Measurements from ENCODE around the gene CHL1. TPM values are rescaled to one million over a fixed set of nuclear protein-coding genes. Genes with fewer than 3 reads are reported as not detected.

CHL1 gene
- polyA plus RNA-seq, 4 donors: under 0.01 to 6.6 (median 1.9) TPM

DNA sequence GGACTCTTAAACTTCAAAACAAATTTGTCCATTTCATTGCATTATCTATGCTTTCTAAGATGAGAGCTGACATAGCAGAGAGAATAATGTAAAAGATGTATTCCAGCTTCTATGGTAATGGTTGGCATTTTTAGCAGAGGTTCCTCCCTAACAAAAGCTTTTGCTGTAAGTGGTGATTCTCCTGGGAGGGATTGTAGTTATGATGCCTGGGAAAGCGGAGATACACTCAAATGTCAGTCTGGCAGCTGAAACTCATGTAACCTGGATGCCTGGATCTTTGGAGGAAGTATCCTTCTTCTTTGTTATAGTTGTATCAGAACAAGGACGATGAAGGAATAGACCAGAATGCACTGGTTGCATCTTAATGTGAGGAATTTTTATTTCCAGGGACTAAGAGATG lies 7.5 kb downstream of the CHL1 start:
- Histone ChIP-seq H3K36me3 (ENCODE audit: control insufficient read depth in 3 of 3, insufficient read depth in 2 of 3, low read depth in 1 of 3, low read length in 3 of 3) (no peaks in the 10 kb centered on the region), H3K27ac (ENCODE audit: low read depth in 1 of 3, low read length in 2 of 3) (no peak overlapping the region), H3K4me1 (ENCODE audit: control insufficient read depth in 3 of 3, insufficient read depth in 2 of 3, low read depth in 1 of 3, low read length in 2 of 3) (no peaks in the 10 kb centered on the region), H3K9me3 (ENCODE audit: control insufficient read depth in 2 of 2, insufficient read depth in 1 of 2, low read depth in 1 of 2, low read length in 1 of 2) (no peaks in the 10 kb centered on the region), H3K4me3 (ENCODE audit: low read depth in 1 of 3, low read length in 3 of 3) (no peak overlapping the region), H3K27me3 (ENCODE audit: control insufficient read depth in 3 of 3, insufficient read depth in 3 of 3, low read length in 3 of 3) (peaks cover 0 to 1% (median 0%) of the 10 kb centered on the region in 3 donors)
- FAIRE-seq: no peak
- DNase-seq: no peak
- 61 to 74% (median 66%) methylated on average over 2 of the region's 2 CpGs for whole genome bisulfite sequencing, 3 donors

DNA sequence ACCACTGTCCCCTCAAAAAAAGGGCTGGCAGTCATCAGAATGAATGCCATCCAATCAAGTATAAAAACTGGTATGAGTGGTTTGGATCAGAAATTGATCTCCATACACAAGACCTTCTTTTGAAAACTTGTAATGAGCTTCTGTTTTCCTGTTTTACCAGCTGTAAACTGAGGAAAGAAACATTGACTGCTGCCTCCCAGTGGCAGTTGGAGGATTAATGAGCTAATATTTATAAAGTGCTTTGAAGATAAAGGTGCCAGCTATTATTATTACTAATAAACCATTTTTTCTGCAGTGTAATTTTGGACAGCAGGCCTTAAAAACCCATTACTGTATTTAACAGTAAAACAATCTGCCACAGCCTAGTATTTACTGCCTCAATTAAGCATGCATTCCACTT lies 11.4 kb downstream of the CHL1 start:
- Histone ChIP-seq H3K9me3 (ENCODE audit: control insufficient read depth in 2 of 2, insufficient read depth in 1 of 2, low read depth in 1 of 2, low read length in 1 of 2) (no peaks in the 10 kb centered on the region), H3K36me3 (ENCODE audit: control insufficient read depth in 3 of 3, insufficient read depth in 2 of 3, low read depth in 1 of 3, low read length in 3 of 3) (no peaks in the 10 kb centered on the region), H3K27me3 (ENCODE audit: control insufficient read depth in 3 of 3, insufficient read depth in 3 of 3, low read length in 3 of 3) (no peaks in the 10 kb centered on the region), H3K4me3 (ENCODE audit: low read depth in 1 of 3, low read length in 3 of 3) (no peak overlapping the region), H3K27ac (ENCODE audit: low read depth in 1 of 3, low read length in 2 of 3) (no peak overlapping the region), H3K4me1 (ENCODE audit: control insufficient read depth in 3 of 3, insufficient read depth in 2 of 3, low read depth in 1 of 3, low read length in 2 of 3) (no peaks in the 10 kb centered on the region)
- FAIRE-seq (no peak), DNase-seq (no peak)

DNA sequence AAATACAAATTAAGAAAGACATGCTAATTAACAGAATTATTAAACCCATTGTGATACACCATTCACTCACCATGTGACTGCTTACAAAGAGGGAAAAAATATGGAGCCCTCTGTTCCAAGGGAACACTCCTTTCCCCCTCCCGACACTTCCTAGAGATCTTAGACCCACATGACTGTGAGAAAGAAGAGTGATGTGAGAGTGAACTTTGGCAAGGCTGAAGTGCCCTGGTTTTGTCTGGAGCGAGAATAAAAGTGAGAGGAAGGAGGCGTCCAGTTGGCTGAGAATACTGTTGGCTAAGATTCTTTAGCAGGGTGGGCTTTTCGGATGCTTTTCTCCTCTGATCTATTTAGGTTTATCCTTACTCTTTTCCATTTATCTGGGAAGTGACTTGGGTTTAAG lies 14.1 kb downstream of the CHL1 start:
- H3K27me3 ChIP-seq (ENCODE audit: control insufficient read depth in 3 of 3, insufficient read depth in 3 of 3, low read length in 3 of 3): no peaks in the 10 kb centered on the region
- no peak overlapping the region for H3K27ac ChIP-seq (ENCODE audit: low read depth in 1 of 3, low read length in 2 of 3)
- H3K4me1 ChIP-seq (ENCODE audit: control insufficient read depth in 3 of 3, insufficient read depth in 2 of 3, low read depth in 1 of 3, low read length in 2 of 3): no peaks in the 10 kb centered on the region
- no peak overlapping the region for H3K4me3 ChIP-seq (ENCODE audit: low read depth in 1 of 3, low read length in 3 of 3)
- FAIRE-seq (no peak), DNase-seq (no peak)
- no peaks in the 10 kb centered on the region for H3K9me3 ChIP-seq (ENCODE audit: control insufficient read depth in 2 of 2, insufficient read depth in 1 of 2, low read depth in 1 of 2, low read length in 1 of 2)
- H3K36me3 ChIP-seq (ENCODE audit: control insufficient read depth in 3 of 3, insufficient read depth in 2 of 3, low read depth in 1 of 3, low read length in 3 of 3): no peaks in the 10 kb centered on the region
- 81 to 88% (median 83%) methylated on average over 4 of the region's 4 CpGs for WGBS, 3 donors

DNA sequence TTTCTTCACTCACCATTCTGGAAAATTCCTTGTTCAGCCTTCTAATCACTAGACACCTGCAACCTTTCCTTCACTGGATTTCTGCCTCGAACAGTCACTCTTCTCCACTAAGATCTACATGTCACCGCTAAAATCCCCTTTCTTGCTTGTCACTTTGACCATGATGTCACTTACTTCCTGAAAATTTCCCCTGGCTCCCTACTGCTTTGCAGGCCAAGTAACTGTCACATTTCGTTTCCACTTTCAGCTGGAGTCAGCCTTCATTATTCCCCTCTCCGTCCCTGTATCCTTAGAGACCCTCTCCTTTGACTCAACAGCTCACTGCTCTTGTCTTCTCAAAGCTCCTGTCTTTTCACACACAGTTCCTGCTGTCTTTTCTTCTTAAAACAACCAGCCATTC lies 15.9 kb downstream of the CHL1 start:
- no peak overlapping the region for H3K27ac ChIP-seq (ENCODE audit: low read depth in 1 of 3, low read length in 2 of 3)
- no peaks in the 10 kb centered on the region for H3K27me3 ChIP-seq (ENCODE audit: control insufficient read depth in 3 of 3, insufficient read depth in 3 of 3, low read length in 3 of 3)
- H3K36me3 ChIP-seq (ENCODE audit: control insufficient read depth in 3 of 3, insufficient read depth in 2 of 3, low read depth in 1 of 3, low read length in 3 of 3): no peaks in the 10 kb centered on the region
- no peaks in the 10 kb centered on the region for H3K4me1 ChIP-seq (ENCODE audit: control insufficient read depth in 3 of 3, insufficient read depth in 2 of 3, low read depth in 1 of 3, low read length in 2 of 3)
- H3K9me3 ChIP-seq (ENCODE audit: control insufficient read depth in 2 of 2, insufficient read depth in 1 of 2, low read depth in 1 of 2, low read length in 1 of 2): no peaks in the 10 kb centered on the region
- 49 to 67% (median 61%) methylated on average over 4 of the region's 4 CpGs for WGBS, 3 donors
- FAIRE-seq (no peak), DNase-seq (no peak)
- H3K4me3 ChIP-seq (ENCODE audit: low read depth in 1 of 3, low read length in 3 of 3): no peak overlapping the region

DNA sequence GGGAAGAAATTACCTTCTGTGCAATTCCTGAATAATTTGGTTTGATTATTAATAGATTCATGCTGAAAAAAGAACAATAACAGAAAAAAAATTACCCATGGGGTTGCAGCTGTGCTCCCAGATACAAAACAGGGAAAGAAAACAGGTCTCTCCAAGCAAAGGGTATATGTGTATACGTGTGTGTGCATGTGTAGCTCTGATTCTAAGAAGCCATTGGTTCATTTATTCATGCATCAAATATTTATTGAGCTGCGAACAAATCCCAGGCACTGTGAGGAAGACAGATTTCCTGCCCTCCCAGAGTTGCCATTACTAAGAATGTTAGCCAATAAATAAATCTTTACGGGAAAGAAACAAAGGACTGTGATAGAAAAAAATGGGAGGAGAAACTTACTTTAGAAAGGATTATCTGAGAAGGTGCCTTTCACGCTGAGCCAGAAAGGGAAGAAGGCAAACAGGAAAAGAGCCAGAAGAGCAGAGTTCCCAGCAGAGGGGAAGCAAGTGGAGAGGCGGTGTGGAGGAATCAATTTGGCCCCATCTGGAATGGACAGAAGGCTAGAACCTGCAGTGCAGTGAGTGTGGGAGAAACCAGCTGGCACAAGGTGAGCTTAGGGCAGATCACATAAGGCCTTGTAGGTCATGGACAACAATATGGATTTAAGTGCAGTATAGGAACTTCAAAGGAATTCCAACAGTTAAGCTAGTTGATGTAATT lies 20.7 kb downstream of the CHL1 start:
- no peak for DNase-seq
- 59 to 76% (median 74%) methylated on average over 5 of the region's 5 CpGs for WGBS, 3 donors
- no peak overlapping the region for H3K4me3 ChIP-seq (ENCODE audit: low read depth in 1 of 3, low read length in 3 of 3)
- no peaks in the 10 kb centered on the region for H3K36me3 ChIP-seq (ENCODE audit: control insufficient read depth in 3 of 3, insufficient read depth in 2 of 3, low read depth in 1 of 3, low read length in 3 of 3)
- H3K27me3 ChIP-seq (ENCODE audit: control insufficient read depth in 3 of 3, insufficient read depth in 3 of 3, low read length in 3 of 3): no peaks in the 10 kb centered on the region
- H3K9me3 ChIP-seq (ENCODE audit: control insufficient read depth in 2 of 2, insufficient read depth in 1 of 2, low read depth in 1 of 2, low read length in 1 of 2): no peaks in the 10 kb centered on the region
- H3K27ac ChIP-seq (ENCODE audit: low read depth in 1 of 3, low read length in 2 of 3): no peak overlapping the region
- no peaks in the 10 kb centered on the region for H3K4me1 ChIP-seq (ENCODE audit: control insufficient read depth in 3 of 3, insufficient read depth in 2 of 3, low read depth in 1 of 3, low read length in 2 of 3)
- FAIRE-seq: no peak

DNA sequence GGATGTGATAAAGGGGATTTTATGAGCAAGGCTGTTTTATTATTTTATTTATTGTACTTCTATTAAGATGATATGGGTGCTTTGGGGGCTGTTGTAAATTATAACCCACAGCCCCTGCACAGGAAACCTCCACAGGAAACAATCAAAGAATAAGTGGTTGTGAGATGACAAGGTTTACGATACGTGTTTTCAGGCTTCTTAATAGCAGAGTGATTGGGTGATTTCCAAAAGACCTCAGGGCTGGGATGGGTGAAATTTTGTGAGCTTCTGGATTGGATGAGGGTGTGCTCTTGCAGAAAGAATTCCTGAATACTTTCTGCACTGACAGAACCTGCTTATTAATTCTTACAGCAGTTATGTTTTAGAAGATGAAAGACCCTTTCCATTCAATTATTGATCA lies 21.4 kb downstream of the CHL1 start:
- Histone ChIP-seq H3K4me1 (ENCODE audit: control insufficient read depth in 3 of 3, insufficient read depth in 2 of 3, low read depth in 1 of 3, low read length in 2 of 3) (no peaks in the 10 kb centered on the region), H3K9me3 (ENCODE audit: control insufficient read depth in 2 of 2, insufficient read depth in 1 of 2, low read depth in 1 of 2, low read length in 1 of 2) (no peaks in the 10 kb centered on the region), H3K36me3 (ENCODE audit: control insufficient read depth in 3 of 3, insufficient read depth in 2 of 3, low read depth in 1 of 3, low read length in 3 of 3) (no peaks in the 10 kb centered on the region), H3K4me3 (ENCODE audit: low read depth in 1 of 3, low read length in 3 of 3) (no peak overlapping the region), H3K27me3 (ENCODE audit: control insufficient read depth in 3 of 3, insufficient read depth in 3 of 3, low read length in 3 of 3) (no peaks in the 10 kb centered on the region), H3K27ac (ENCODE audit: low read depth in 1 of 3, low read length in 2 of 3) (no peak overlapping the region)
- no peak for FAIRE-seq
- 48 to 83% (median 74%) methylated on average over 2 of the region's 2 CpGs for WGBS, 3 donors
- DNase-seq: no peak

DNA sequence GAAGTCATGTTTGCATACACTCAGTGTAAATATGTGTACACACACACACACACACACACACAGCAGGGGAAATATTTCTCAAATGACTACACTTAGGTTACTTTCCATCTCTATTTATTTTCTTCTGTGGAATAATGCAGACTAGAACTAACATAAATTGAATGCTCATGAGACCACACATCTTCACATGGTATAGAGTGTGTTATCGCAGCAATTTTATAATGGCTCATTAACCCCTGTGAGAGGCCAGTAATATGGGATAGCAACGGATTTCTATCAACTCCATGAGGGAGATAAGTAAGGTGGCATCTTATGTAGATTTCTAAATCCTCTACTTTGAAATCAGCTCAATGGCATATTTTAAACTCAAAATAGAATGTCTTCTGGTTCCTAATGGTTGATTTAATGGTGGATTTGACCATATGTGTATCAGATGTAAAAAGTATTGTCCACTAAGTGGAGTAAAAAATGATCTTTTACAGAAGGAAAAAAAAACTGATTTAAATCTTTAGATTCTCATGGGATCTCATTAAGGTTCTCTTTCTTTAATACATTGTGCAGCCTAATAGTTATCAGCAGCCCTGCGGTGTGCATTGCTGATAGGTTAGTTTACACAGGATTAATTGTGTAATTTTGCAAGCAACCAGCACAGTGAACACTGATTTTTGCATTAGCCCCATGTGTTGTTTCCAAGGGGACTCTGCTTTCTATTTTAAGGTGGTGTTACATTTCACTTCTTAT lies 32.0 kb downstream of the CHL1 start:
- no peak overlapping the region for H3K27ac ChIP-seq (ENCODE audit: low read depth in 1 of 3, low read length in 2 of 3)
- H3K9me3 ChIP-seq (ENCODE audit: control insufficient read depth in 2 of 2, insufficient read depth in 1 of 2, low read depth in 1 of 2, low read length in 1 of 2): peaks cover 0 to 11% of the 10 kb centered on the region in 2 donors
- no peak overlapping the region for H3K4me3 ChIP-seq (ENCODE audit: low read depth in 1 of 3, low read length in 3 of 3)
- FAIRE-seq (no peak), DNase-seq (no peak)
- WGBS, 3 donors: 36 to 63% (median 48%) methylated on average over 3 of the region's 3 CpGs
- H3K27me3 ChIP-seq (ENCODE audit: control insufficient read depth in 3 of 3, insufficient read depth in 3 of 3, low read length in 3 of 3): no peaks in the 10 kb centered on the region
- H3K36me3 ChIP-seq (ENCODE audit: control insufficient read depth in 3 of 3, insufficient read depth in 2 of 3, low read depth in 1 of 3, low read length in 3 of 3): no peaks in the 10 kb centered on the region
- H3K4me1 ChIP-seq (ENCODE audit: control insufficient read depth in 3 of 3, insufficient read depth in 2 of 3, low read depth in 1 of 3, low read length in 2 of 3): no peaks in the 10 kb centered on the region

DNA sequence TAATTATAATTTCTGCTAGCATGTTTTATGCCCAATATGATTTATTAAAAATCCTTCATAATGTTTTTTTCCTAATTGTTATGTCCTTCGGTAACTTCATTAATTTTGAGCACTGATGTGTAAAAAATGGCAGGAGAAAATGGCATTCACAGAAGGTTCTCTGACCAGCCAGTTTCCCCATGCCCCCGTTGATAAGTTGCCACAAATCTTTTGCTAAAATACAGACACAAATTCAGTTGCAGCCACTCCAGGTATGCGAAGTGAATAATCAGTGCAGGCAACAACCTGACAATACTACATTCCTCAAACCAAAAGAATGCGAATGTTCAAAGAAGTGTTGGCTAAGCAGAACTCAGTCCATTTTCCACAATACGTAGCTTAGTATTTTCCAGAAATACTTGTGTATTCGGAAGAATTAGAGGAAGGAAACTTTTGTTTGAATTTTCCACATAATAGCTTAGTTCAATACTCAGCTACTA lies 32.7 kb downstream of the CHL1 start:
- FAIRE-seq: no peak
- Histone ChIP-seq H3K9me3 (ENCODE audit: control insufficient read depth in 2 of 2, insufficient read depth in 1 of 2, low read depth in 1 of 2, low read length in 1 of 2) (peaks cover 0 to 6% of the 10 kb centered on the region in 2 donors), H3K27ac (ENCODE audit: low read depth in 1 of 3, low read length in 2 of 3) (no peak overlapping the region), H3K27me3 (ENCODE audit: control insufficient read depth in 3 of 3, insufficient read depth in 3 of 3, low read length in 3 of 3) (no peaks in the 10 kb centered on the region), H3K4me3 (ENCODE audit: low read depth in 1 of 3, low read length in 3 of 3) (no peak overlapping the region), H3K36me3 (ENCODE audit: control insufficient read depth in 3 of 3, insufficient read depth in 2 of 3, low read depth in 1 of 3, low read length in 3 of 3) (no peaks in the 10 kb centered on the region), H3K4me1 (ENCODE audit: control insufficient read depth in 3 of 3, insufficient read depth in 2 of 3, low read depth in 1 of 3, low read length in 2 of 3) (no peaks in the 10 kb centered on the region)
- 71 to 79% (median 77%) methylated on average over 6 of the region's 6 CpGs for WGBS, 3 donors
- no peak for DNase-seq

Measured in small intestine (tissue), 7 donors.